ENCODE measurements around the gene EME2.

The EME2 gene

DNA sequence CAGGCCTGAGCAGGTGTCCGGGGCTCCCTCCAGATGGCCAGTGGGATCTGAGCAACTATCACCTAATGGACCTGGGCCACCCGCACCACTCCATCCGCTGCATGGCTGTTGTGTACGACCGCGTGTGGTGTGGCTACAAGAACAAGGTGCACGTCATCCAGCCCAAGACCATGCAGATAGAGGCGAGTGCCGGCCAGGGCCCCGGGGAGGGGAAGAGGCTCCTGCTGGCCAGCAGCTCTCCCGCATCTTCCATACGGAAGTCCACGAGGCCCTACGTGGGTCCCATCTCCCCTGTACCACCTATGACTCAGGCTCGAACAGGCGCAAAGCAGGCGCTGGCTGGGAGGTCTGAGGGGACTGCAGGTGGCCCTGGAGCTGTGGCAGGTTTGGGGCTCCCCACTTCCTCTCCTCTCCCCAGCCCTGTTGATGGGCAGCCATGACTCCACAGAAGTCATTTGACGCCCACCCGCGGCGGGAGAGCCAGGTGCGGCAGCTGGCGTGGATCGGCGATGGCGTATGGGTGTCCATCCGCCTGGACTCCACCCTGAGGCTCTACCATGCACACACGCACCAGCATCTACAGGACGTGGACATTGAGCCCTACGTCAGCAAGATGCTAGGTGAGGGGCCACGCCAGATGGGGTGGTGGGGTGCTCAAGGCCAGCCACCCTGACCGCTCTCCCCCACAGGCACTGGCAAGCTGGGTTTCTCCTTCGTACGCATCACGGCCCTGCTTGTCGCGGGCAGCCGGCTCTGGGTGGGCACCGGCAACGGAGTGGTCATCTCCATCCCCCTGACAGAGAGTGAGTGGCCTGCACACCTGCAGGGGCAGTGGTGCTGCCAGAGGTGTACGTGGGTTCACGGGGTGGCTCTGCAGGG is 5.3 kb upstream of the EME2 start:
- DNase-seq (ENCODE audit: low read depth, low spot score) = no peak
- TF ChIP-seq, protein P1, sequence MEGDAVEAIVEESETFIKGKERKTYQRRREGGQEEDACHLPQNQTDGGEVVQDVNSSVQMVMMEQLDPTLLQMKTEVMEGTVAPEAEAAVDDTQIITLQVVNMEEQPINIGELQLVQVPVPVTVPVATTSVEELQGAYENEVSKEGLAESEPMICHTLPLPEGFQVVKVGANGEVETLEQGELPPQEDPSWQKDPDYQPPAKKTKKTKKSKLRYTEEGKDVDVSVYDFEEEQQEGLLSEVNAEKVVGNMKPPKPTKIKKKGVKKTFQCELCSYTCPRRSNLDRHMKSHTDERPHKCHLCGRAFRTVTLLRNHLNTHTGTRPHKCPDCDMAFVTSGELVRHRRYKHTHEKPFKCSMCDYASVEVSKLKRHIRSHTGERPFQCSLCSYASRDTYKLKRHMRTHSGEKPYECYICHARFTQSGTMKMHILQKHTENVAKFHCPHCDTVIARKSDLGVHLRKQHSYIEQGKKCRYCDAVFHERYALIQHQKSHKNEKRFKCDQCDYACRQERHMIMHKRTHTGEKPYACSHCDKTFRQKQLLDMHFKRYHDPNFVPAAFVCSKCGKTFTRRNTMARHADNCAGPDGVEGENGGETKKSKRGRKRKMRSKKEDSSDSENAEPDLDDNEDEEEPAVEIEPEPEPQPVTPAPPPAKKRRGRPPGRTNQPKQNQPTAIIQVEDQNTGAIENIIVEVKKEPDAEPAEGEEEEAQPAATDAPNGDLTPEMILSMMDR (IDR thresholded peaks at IDR 0.05; ENCODE audit: insufficient read depth, low read length, missing control alignments) = no peak
- CTCF ChIA-PET = interaction anchor here (2.2 kb wide), 1 partner anchor 61 kb away, joined by 11 read pairs; the partner anchor contains the start of gene MAPK8IP3
- no peak overlapping the region for H3K4me3 ChIP-seq (ENCODE audit: low read depth, low read length)
- POLR2A ChIA-PET = interaction anchor here (1.7 kb wide), 1 partner anchor 10 kb away, joined by 4 read pairs; no protein-coding TSS in a partner anchor

DNA sequence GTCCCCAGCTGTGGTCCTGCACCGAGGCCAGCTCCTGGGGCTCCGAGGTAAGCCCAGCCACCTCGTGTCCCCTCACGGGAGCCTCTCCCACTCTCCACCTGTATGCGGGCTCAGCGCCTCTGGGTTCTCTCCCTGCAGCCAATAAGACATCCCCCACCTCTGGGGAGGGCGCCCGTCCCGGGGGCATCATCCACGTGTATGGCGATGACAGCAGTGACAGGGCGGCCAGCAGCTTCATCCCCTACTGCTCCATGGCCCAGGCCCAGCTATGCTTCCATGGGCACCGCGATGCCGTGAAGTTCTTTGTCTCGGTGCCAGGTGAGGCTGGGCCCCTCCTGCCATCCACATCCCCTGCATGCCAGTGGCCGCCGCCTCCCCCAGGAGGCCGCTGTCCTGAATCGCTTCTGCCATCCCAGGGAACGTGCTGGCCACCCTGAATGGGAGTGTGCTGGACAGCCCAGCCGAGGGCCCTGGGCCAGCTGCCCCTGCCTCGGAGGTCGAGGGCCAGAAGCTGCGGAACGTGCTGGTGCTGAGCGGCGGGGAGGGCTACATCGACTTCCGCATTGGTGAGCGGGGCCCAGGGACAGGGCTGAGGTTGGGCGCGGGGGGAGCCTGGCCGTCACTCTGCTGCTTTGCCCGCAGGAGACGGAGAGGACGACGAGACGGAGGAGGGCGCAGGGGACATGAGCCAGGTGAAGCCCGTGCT is 4.4 kb upstream of the EME2 start:
- CTCF ChIA-PET = interaction anchor here (1.1 to 2.2 kb wide), 2 partner anchors 62 to 92 kb away, joined by 3 to 11 read pairs; partner anchors contain the start of gene MAPK8IP3
- POLR2A ChIA-PET = interaction anchor here (1.7 kb wide), 1 partner anchor 10 kb away, joined by 4 read pairs; no protein-coding TSS in a partner anchor
- TF ChIP-seq, protein P1 (IDR thresholded peaks at IDR 0.05; ENCODE audit: insufficient read depth, low read length, missing control alignments) = no peak
- no peak for DNase-seq (ENCODE audit: low read depth, low spot score)
- no peak overlapping the region for H3K4me3 ChIP-seq (ENCODE audit: low read depth, low read length)

GRCh38 chr16:1768767-1769401 is 3.7 kb upstream of the EME2 start:
- ChIA-PET POLR2A (interaction anchor here (1.7 to 4.3 kb wide), 2 partner anchors 9 to 13 kb away, joined by 4 to 31 read pairs; partner anchors contain the start of genes NUBP2 and SPSB3), CTCF (interaction anchor here (1.1 to 2.2 kb wide), 2 partner anchors 63 to 92 kb away, joined by 3 to 11 read pairs; partner anchors contain the start of gene MAPK8IP3)
- no peak overlapping the region for H3K4me3 ChIP-seq (ENCODE audit: low read depth, low read length)
- TF ChIP-seq, protein P1 (IDR thresholded peaks at IDR 0.05; ENCODE audit: insufficient read depth, low read length, missing control alignments) = no peak
- DNase-seq (ENCODE audit: low read depth, low spot score) = no peak

GRCh38 chr16:1769402-1770300 is 3.0 kb upstream of the EME2 start:
- TF ChIP-seq, protein P1 (IDR thresholded peaks at IDR 0.05; ENCODE audit: insufficient read depth, low read length, missing control alignments) = no peak
- ChIA-PET POLR2A (interaction anchor here (0.7 to 4.3 kb wide), 3 partner anchors 13 to 24 kb away, joined by 3 to 31 read pairs (median 4); partner anchors contain the start of genes NUBP2 and SPSB3), CTCF (interaction anchor here (2.2 kb wide), 1 partner anchor 64 kb away, joined by 11 read pairs; the partner anchor contains the start of gene MAPK8IP3)
- no peak for DNase-seq (ENCODE audit: low read depth, low spot score)
- no peak overlapping the region; the same call in 1 of the 2 replicates for H3K4me3 ChIP-seq (ENCODE audit: low read depth, low read length)

Data from AG04449 (cell line).